ENCODE results near the gene DCDC2C. TPM values are rescaled to one million over a fixed set of nuclear protein-coding genes. Genes with fewer than 3 reads are reported as not detected.

The DCDC2C gene
- total RNA-seq, 2 experiments from 2014 or later = not detected

DNA sequence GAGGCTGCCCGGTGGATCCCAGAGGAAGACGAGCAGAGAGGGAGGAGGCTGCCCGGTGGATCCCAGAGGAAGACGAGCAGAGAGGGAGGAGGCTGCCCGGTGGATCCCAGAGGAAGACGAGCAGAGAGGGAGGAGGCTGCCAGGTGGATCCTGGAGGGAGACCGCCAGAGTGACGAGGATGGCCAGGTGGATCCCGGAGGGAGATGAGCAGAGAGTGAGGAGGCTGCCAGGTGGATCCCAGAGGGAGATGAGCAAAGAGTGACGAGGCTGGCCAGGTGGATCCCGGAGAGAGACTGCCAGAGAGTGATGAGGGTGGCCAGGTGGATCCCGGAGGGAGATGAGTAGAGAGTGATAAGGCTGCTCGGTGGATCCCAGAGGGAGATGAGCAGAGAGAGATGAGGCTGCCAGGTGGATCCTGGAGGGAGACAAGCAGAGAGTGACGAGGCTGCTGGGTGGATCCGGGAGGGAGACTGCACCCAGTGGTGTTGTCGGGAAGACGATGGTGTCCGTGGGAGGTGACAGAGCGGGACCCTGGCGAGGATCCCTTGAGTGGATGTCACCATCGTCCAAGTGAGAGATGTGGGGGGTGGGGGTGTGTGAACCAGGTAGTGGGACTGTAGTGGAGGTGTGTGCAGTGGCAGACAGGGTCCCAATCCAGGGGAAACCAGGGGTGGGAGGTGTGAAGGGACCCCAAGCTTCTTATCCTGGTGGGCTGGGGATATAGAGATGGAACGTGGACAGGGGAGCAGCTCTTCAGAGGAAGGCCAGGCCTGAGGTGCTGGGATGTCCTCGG lies 22.3 kb downstream of the DCDC2C start:
- no peak for DNase-seq
- H3K4me1 Mint-ChIP-seq = no peaks in the 10 kb centered on the region
- H3K27ac Mint-ChIP-seq = no peak overlapping the region
- ChIA-PET CTCF (no interaction called here), POLR2A (no interaction called here)
- ATAC-seq = no peak
- intact Hi-C loops (cut with DNase I, micrococcal nuclease) = loop anchor here in 1 of 2 experiments (10.0 kb wide), 1 partner anchor 1639 kb away; no protein-coding TSS in a partner anchor
- peaks cover 8% of the 10 kb centered on the region for H3K27me3 Mint-ChIP-seq
- H3K4me3 Mint-ChIP-seq = no peak overlapping the region
- no peaks in the 10 kb centered on the region for H3K36me3 Mint-ChIP-seq (ENCODE audit: low read depth)
- no peaks in the 10 kb centered on the region for H3K9me3 Mint-ChIP-seq (ENCODE audit: low read depth)

DNA sequence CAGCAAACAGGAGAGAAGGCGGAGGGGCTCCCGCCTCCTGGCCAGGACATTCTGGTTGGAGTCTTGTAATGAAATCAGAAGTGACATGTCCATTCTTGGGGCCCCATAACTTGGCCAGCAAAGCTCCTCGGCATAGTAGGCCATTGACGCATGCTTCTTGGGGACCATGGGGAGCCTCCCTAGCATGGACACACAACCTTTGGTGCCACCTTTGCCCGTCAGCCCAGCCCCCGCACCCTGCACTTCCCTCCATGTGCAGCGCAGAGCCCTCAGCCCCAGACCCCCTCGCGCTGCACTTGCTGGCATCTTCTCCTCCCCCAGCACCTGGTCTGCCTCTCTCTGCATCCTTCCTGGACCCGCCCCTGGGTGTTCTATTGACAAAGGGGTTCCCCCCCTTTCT lies 23.1 kb downstream of the DCDC2C start:
- ATAC-seq (no peak), DNase-seq (no peak)
- intact Hi-C loops (cut with DNase I, micrococcal nuclease) = loop anchor here in 1 of 2 experiments (10.0 kb wide), 1 partner anchor 1638 kb away; no protein-coding TSS in a partner anchor
- Mint-ChIP-seq H3K36me3 (ENCODE audit: low read depth) (no peaks in the 10 kb centered on the region), H3K4me1 (no peaks in the 10 kb centered on the region), H3K9me3 (ENCODE audit: low read depth) (no peaks in the 10 kb centered on the region), H3K27me3 (peaks cover 8% of the 10 kb centered on the region), H3K27ac (no peak overlapping the region), H3K4me3 (no peak overlapping the region)
- ChIA-PET CTCF (interaction anchor here (4.9 kb wide), 1 partner anchor 54 kb away, joined by 50 read pairs; no protein-coding TSS in a partner anchor), POLR2A (no interaction called here)

DNA sequence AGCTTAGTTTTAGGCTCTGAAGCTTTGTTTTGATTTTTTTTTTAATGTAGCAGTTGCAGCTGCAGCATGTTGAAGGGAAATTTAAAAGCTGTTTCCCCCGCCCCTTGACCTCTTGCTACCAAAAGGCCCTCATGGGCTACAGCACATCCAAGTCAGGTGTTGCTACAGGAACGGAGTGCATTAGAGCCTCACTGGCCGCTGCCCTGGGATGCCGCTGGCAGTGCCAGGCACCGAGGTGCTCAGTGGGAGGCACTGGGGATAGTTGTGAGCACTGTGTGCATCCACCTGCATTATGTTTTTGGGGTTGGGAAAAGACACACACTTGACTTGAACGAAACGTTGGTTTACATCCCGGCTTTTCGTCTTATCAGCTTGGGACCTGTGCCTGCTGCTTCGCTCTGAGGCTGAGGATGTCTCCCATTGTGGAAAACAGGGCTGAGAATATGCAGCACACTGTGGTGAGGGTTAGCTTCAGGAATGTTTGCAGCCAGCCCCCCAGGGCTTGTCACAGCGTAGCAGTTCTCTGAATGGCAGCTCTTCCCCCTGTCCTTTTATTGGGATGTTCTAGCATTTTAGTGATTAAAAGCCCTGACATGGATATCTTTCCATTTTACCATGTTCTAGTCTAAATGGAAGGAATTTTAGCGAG lies 24.1 kb downstream of the DCDC2C start:
- Mint-ChIP-seq H3K27me3 (peaks cover 5% of the 10 kb centered on the region), H3K36me3 (ENCODE audit: low read depth) (no peaks in the 10 kb centered on the region), H3K4me1 (no peaks in the 10 kb centered on the region), H3K4me3 (no peak overlapping the region), H3K27ac (no peak overlapping the region), H3K9me3 (ENCODE audit: low read depth) (no peaks in the 10 kb centered on the region)
- POLR2A ChIA-PET = no interaction called here
- intact Hi-C loops (cut with DNase I, micrococcal nuclease) = loop anchor here (1.0 to 10.0 kb wide), 4 partner anchors 53 to 1637 kb away; no protein-coding TSS in a partner anchor
- ATAC-seq (no peak), DNase-seq (no peak)
- CTCF ChIA-PET = interaction anchor here (0.6 to 4.9 kb wide), 15 partner anchors 11 to 1638 kb away, joined by 3 to 50 read pairs (median 4); no protein-coding TSS in a partner anchor

DNA sequence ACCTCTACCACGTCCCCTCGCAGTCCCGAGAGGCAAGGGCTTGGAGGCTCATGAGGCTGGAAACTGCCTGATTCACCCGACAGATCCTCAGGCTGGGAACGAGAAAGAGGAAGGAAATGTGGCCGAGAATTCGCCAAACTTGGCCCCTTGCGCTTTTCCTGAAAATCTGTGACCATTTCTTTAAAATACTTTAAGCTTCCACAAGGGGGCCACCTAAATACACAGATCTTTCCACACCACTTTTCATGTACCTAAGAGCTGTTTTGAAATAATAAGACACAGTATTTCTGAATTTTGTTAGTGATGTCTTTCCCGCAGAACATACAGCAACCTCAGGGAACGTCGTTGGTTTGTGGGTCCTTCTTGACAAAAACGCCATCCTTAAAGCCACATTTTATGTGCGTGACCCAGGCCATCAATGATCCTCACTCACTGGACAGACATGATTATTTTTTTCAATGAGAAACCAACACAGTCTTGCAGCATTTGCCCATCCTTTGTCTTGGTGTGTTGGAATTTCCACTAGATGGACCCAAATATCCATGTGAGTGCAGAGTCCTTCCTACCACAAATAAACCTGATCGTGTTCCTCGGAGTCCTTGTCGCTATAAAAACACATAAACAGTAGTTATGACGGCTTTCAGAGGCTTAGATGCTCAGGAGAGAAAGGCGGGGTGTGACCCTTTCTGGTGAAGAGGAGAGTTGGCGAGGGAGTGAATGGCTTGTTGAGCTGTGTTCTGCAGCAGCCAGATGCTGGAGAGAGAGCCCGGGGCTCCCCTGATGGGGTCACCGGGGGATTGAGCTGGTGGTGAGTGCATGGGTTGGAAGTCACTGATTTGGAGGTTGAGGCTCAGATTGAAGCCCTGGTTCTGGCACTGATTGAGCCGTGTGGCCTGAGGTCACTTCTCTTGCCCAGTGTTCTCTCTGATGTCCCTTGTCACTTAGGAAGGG lies 25.0 kb downstream of the DCDC2C start:
- ChIA-PET CTCF (interaction anchor here (0.6 to 4.9 kb wide), 16 partner anchors 10 to 1637 kb away, joined by 3 to 50 read pairs (median 4); no protein-coding TSS in a partner anchor), POLR2A (no interaction called here)
- no peak for ATAC-seq

DNA sequence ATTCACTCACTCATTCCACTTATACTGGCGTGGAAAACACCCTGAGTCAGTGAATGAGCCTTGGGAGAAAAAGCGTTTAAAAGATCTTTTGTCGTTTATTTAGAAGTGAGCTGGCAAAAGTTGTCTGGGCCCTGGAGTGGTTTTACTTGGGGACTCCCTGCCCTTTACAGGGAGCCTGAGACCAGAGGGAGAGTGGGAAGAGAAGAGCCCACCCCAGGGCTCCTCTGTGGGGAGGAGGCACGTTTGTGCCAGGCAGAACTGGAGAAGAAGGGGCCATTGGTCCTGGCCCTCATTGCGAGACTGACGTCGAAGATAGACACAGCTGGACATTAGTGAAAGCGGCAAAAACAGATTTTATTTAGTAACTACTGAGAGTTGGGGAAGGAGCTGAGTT lies 25.7 kb downstream of the DCDC2C start:
- H3K36me3 Mint-ChIP-seq (ENCODE audit: low read depth) = no peaks in the 10 kb centered on the region
- peaks cover under 1% of the 10 kb centered on the region for H3K27me3 Mint-ChIP-seq
- ChIA-PET POLR2A (no interaction called here), CTCF (interaction anchor here (0.6 to 4.9 kb wide), 4 partner anchors 14 to 316 kb away, joined by 3 to 50 read pairs (median 6); no protein-coding TSS in a partner anchor)
- H3K9me3 Mint-ChIP-seq (ENCODE audit: low read depth) = no peaks in the 10 kb centered on the region
- ATAC-seq = no peak
- intact Hi-C loops (cut with DNase I, micrococcal nuclease) = loop anchor here (2.0 to 10.0 kb wide), 3 partner anchors 52 to 1636 kb away; no protein-coding TSS in a partner anchor
- H3K27ac Mint-ChIP-seq = no peak overlapping the region
- no peak for DNase-seq
- no peak overlapping the region for H3K4me3 Mint-ChIP-seq
- no peaks in the 10 kb centered on the region for H3K4me1 Mint-ChIP-seq

More for the DNA sequence above, 25.0 kb downstream of the DCDC2C start:
- no peak for DNase-seq
- no peaks in the 10 kb centered on the region for H3K9me3 Mint-ChIP-seq (ENCODE audit: low read depth)
- H3K27me3 Mint-ChIP-seq = peaks cover 2% of the 10 kb centered on the region
- H3K27ac Mint-ChIP-seq = no peak overlapping the region
- no peak overlapping the region for H3K4me3 Mint-ChIP-seq
- no peaks in the 10 kb centered on the region for H3K4me1 Mint-ChIP-seq
- intact Hi-C loops (cut with DNase I, micrococcal nuclease) = loop anchor here (1.0 to 10.0 kb wide), 4 partner anchors 52 to 1636 kb away; no protein-coding TSS in a partner anchor
- H3K36me3 Mint-ChIP-seq (ENCODE audit: low read depth) = no peaks in the 10 kb centered on the region

DNA sequence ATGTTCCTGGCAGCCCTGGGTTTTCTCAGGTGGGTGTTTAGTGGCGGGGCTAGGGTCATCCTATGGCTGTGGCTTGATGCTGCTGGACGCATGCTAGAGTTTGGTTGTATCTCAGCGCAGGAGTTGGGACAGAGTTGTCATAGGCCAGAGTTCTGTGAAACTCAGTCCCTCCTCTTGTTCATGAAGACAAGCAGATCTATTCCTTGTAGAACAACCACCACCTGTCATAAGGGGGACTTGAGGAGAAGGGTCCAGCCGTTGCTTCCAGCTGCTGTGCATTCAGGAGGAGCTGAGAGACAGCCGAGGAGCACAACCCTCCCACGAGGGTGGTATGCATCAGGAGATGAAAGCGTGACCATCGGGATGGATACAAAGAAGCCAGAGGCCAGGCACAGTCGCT lies 26.4 kb downstream of the DCDC2C start:
- H3K36me3 Mint-ChIP-seq (ENCODE audit: low read depth) = no peaks in the 10 kb centered on the region
- no peak overlapping the region for H3K27ac Mint-ChIP-seq
- H3K4me3 Mint-ChIP-seq = no peak overlapping the region
- no peaks in the 10 kb centered on the region for H3K9me3 Mint-ChIP-seq (ENCODE audit: low read depth)
- intact Hi-C loops (cut with DNase I, micrococcal nuclease) = loop anchor here (2.0 to 10.0 kb wide), 3 partner anchors 51 to 1635 kb away; no protein-coding TSS in a partner anchor
- ChIA-PET POLR2A (no interaction called here), CTCF (interaction anchor here (0.6 to 4.9 kb wide), 3 partner anchors 36 to 50 kb away, joined by 3 to 50 read pairs (median 3); no protein-coding TSS in a partner anchor)
- DNase-seq (no peak), ATAC-seq (no peak)
- H3K27me3 Mint-ChIP-seq = peaks cover 4% of the 10 kb centered on the region
- H3K4me1 Mint-ChIP-seq = no peaks in the 10 kb centered on the region

DNA sequence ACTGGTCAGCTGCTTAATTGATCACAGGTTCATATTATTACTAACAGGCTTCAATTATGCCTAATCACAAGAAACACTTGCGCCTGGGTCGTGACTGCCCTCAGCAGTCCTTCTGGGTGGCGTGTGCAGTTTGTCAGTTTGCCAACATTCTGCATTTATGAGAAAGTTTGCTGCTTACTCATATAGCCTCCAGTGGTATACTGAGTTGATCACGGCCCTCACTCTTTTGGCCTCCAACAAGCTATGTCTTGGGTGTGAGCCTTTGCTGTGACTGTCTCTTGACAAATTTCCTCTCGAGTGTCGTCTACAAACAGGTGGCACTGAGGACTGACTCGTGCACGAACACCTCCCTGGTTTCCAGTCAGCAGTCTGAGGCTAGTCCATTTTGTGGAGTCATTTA lies 27.3 kb downstream of the DCDC2C start:
- ChIA-PET POLR2A (no interaction called here), CTCF (interaction anchor here (0.6 to 4.9 kb wide), 2 partner anchors 41 to 49 kb away, joined by 3 to 50 read pairs; no protein-coding TSS in a partner anchor)
- no peak overlapping the region for H3K27ac Mint-ChIP-seq
- no peaks in the 10 kb centered on the region for H3K9me3 Mint-ChIP-seq (ENCODE audit: low read depth)
- H3K4me3 Mint-ChIP-seq = no peak overlapping the region
- H3K36me3 Mint-ChIP-seq (ENCODE audit: low read depth) = no peaks in the 10 kb centered on the region
- H3K4me1 Mint-ChIP-seq = no peaks in the 10 kb centered on the region
- H3K27me3 Mint-ChIP-seq = peaks cover 4% of the 10 kb centered on the region
- no peak for DNase-seq
- intact Hi-C loops (cut with DNase I, micrococcal nuclease) = no loop called here
- ATAC-seq = no peak

DNA sequence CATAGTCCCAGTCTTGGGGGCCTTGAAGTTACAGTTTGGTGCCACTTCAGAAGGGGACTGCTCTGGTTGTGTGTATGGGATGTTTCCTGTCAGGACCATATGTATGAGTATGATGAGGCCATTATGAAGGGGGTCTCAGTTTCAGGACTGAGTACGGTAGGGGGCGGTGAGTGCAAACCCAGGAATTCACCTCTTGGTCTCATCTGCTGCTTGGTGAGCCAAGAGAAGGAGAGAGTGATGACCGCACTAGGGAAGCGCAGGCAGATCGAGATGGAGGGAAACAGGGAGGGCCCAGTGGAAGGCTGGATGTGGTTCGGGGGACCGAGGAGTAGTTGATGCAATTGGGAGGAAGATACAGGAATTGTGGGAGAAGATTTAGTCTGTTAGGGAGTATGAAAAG lies 28.5 kb downstream of the DCDC2C start:
- POLR2A ChIA-PET = no interaction called here

DNA sequence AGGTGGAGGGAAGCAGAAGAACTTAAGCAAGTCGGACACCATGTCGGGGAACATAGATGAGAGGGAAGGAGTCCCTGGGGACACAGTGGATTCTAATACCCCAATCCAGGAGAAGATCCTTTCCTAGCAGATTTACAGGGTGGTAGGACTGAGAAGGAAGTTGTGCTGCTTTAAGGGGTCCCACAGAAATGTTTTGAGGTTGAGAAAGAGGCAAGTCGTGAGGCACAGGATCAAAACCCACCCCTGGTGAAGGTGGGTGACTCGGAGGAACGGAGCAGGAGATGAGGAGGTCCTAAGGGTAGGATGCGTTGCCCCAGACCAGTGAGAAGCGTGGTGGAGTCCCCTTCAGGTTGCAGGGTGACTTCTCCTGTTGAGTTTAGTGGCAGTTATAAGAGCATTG lies 32.7 kb downstream of the DCDC2C start:
- intact Hi-C loops (cut with DNase I, micrococcal nuclease) = no loop called here
- Mint-ChIP-seq H3K9me3 (ENCODE audit: low read depth) (no peaks in the 10 kb centered on the region), H3K27ac (no peak overlapping the region), H3K4me3 (no peak overlapping the region), H3K27me3 (peaks cover 8% of the 10 kb centered on the region), H3K4me1 (no peaks in the 10 kb centered on the region), H3K36me3 (ENCODE audit: low read depth) (no peaks in the 10 kb centered on the region)
- no peak for DNase-seq
- no peak for ATAC-seq
- CTCF ChIA-PET = interaction anchor here (0.7 kb wide), 1 partner anchor 1901 kb away, joined by 5 read pairs; no protein-coding TSS in a partner anchor
- POLR2A ChIA-PET = no interaction called here

More for the DNA sequence above, 28.5 kb downstream of the DCDC2C start:
- ATAC-seq (no peak), DNase-seq (no peak)
- no peaks in the 10 kb centered on the region for H3K4me1 Mint-ChIP-seq
- H3K27ac Mint-ChIP-seq = no peak overlapping the region
- intact Hi-C loops (cut with DNase I, micrococcal nuclease) = no loop called here
- CTCF ChIA-PET = interaction anchor here (0.7 kb wide), 1 partner anchor 16 kb away, joined by 3 read pairs; no protein-coding TSS in a partner anchor
- no peaks in the 10 kb centered on the region for H3K36me3 Mint-ChIP-seq (ENCODE audit: low read depth)
- peaks cover 8% of the 10 kb centered on the region for H3K27me3 Mint-ChIP-seq
- H3K4me3 Mint-ChIP-seq = no peak overlapping the region
- H3K9me3 Mint-ChIP-seq (ENCODE audit: low read depth) = no peaks in the 10 kb centered on the region

DNA sequence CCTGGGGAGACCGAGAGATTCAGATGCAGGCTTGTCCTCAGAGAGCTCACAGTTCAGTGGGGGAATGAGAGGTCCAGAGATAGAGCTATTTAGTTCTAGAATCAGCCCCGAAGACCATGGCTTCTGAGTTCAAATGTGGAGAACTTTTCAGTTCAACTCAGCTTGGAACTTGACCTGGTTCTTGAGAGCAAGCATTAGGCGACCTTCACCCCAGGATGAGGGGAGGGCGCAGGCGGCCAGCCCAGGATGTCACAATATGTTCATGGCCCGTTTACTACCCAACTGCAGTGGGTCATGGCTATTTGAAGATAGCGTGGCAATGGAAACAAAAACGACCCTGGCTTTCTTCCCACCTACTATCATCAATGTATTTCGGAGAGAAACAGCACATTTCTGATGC lies 33.8 kb downstream of the DCDC2C start:
- Mint-ChIP-seq H3K4me1 (no peaks in the 10 kb centered on the region), H3K4me3 (no peak overlapping the region), H3K27ac (no peak overlapping the region), H3K36me3 (ENCODE audit: low read depth) (no peaks in the 10 kb centered on the region), H3K9me3 (ENCODE audit: low read depth) (no peaks in the 10 kb centered on the region), H3K27me3 (peaks cover 8% of the 10 kb centered on the region)
- ATAC-seq (no peak), DNase-seq (no peak)
- CTCF ChIA-PET = no interaction called here
- POLR2A ChIA-PET = no interaction called here
- intact Hi-C loops (cut with DNase I, micrococcal nuclease) = no loop called here

All from activated CD4-positive, alpha-beta T cell treated with anti-CD3 and anti-CD28 coated beads for 36 hours (primary cell).